ENCODE results near the gene KHDC4. TPM values are rescaled to one million over a fixed set of nuclear protein-coding genes. Genes with fewer than 3 reads are reported as not detected.

Gene KHDC4
- total and polyA plus RNA-seq, 9 of the 15 experiments (the other 6 are each of a cell fraction or from before 2014, with no cell fraction given): 12.1 to 185 (median 65.6) TPM

DNA sequence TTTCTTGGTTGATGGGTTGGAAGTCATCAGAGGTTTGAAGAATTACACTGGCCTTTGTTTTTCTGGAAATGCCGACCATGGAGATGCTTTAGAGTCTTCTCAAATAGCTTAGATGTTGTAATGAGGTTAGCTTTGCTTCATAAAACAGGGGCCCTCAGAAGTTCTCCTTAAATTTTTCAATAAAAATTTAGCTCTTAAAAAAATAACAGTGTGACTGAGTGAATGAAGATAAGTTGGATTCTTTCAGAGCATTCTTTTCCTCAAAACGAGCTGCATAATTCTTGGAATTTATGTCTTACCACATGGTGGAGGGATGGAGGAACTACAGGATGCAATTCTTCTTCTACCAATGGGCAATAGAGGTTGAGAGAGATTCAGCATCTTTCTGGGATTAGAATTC, 51.4 kb downstream of the KHDC4 start (continued):
- TF ChIP-seq ZZZ3 (IDR thresholded peaks at IDR 0.05) (no peak), DDX20 (tag; IDR thresholded peaks at IDR 0.05; ENCODE audit: low read depth) (no peak)
- TF ChIP-seq, protein P1, sequence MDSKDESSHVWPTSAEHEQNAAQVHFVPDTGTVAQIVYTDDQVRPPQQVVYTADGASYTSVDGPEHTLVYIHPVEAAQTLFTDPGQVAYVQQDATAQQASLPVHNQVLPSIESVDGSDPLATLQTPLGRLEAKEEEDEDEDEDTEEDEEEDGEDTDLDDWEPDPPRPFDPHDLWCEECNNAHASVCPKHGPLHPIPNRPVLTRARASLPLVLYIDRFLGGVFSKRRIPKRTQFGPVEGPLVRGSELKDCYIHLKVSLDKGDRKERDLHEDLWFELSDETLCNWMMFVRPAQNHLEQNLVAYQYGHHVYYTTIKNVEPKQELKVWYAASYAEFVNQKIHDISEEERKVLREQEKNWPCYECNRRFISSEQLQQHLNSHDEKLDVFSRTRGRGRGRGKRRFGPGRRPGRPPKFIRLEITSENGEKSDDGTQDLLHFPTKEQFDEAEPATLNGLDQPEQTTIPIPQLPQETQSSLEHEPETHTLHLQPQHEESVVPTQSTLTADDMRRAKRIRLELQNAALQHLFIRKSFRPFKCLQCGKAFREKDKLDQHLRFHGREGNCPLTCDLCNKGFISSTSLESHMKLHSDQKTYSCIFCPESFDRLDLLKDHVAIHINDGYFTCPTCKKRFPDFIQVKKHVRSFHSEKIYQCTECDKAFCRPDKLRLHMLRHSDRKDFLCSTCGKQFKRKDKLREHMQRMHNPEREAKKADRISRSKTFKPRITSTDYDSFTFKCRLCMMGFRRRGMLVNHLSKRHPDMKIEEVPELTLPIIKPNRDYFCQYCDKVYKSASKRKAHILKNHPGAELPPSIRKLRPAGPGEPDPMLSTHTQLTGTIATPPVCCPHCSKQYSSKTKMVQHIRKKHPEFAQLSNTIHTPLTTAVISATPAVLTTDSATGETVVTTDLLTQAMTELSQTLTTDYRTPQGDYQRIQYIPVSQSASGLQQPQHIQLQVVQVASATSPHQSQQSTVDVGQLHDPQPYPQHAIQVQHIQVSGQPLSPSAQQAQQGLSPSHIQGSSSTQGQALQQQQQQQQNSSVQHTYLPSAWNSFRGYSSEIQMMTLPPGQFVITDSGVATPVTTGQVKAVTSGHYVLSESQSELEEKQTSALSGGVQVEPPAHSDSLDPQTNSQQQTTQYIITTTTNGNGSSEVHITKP (IDR thresholded peaks at IDR 0.05; ENCODE audit: partially characterized antibody): no peak

DNA sequence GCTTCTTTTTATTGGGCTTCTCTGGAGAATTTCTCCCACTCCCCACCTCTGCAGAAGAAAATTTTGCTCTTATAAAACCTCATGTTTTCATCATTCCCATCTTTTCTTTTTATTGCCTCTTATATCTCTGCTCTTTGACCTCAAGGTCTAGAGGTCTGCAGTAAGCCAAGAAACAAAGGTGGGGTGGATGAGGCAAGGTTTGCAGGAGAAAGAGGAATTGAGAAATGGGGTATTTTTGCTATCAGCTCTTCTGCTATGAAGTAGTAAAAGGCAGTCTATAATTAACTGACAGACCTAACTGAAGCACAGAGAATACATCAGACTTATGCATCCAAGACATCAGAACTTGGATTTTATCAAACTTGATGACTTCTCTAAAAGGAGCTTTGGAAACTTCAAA, 52.0 kb downstream of the KHDC4 start:
- intact Hi-C loops (cut with micrococcal nuclease) (no loop called here), in situ Hi-C loops (cut with MboI) (no loop called here)
- Histone ChIP-seq H3K9ac (ENCODE audit: insufficient read depth in 1 of 2, low read depth in 2 of 2, low read length in 2 of 2) (no peak overlapping the region), H3K27ac (ENCODE audit: extremely low read depth, low read depth, low read length) (no peak overlapping the region), H3K36me3 (ENCODE audit: control insufficient read depth, insufficient read depth, low read length) (no peaks in the 10 kb centered on the region), H3K4me3 (no peak overlapping the region), H3K27me3 (ENCODE audit: control insufficient read depth in 2 of 2, insufficient read depth in 2 of 2, low read length in 2 of 2) (no peaks in the 10 kb centered on the region; a peak in 1 of 5 replicates), H3K79me2 (ENCODE audit: control insufficient read depth, insufficient read depth, low read length) (no peaks in the 10 kb centered on the region), H3K9me1 (ENCODE audit: control insufficient read depth, insufficient read depth, low read length) (no peaks in the 10 kb centered on the region), H3K4me1 (replicated peaks in 1 of 2; ENCODE audit: control insufficient read depth in 2 of 2, insufficient read depth in 2 of 2, low read length in 2 of 2) (peaks cover 8 to 23% of the 10 kb centered on the region in 2 experiments; a peak in 4 of 5 replicates), H4K20me1 (replicated peaks; ENCODE audit: control insufficient read depth, insufficient read depth, low read length) (no peaks in the 10 kb centered on the region), H3K9me3 (replicated peaks; ENCODE audit: control insufficient read depth, insufficient read depth, low read depth, low read length) (no peaks in the 10 kb centered on the region), H3K4me2 (ENCODE audit: insufficient read depth, low read length) (no peak overlapping the region), H2AFZ (ENCODE audit: low read depth, low read length) (no peak overlapping the region)
- CTCF ChIA-PET (ENCODE audit: low intra/inter-chr PET ratio): no interaction called here
- POLR2A ChIA-PET: interaction anchor here (0.6 to 2.6 kb wide), 12 partner anchors 8 to 48 kb away, joined by 3 to 14 read pairs (median 4); no protein-coding TSS in a partner anchor
- BruUV-seq (replicated peaks): no TSS peak
- ATAC-seq: no peak
- no peak for FAIRE-seq
- no peak for DNase-seq (ENCODE audit: extremely low read depth in 1 of 4, low spot score in 3 of 4)
- TF ChIP-seq ETV1 (tag; conservative IDR thresholded peaks at IDR 0.05; ENCODE audit: low read depth) (no peak), ZNF384 (IDR thresholded peaks at IDR 0.05; ENCODE audit: low read depth, low read length) (no peak), ZNF589 (CRISPR knock-in tag; IDR thresholded peaks at IDR 0.05; ENCODE audit: low read depth) (no peak), KAT7 (CRISPR knock-in tag; IDR thresholded peaks at IDR 0.05; ENCODE audit: borderline replicate concordance) (no peak), FOS (IDR thresholded peaks at IDR 0.05; ENCODE audit: extremely low read depth, insufficient read length) (no peak), MTA3 (IDR thresholded peaks at IDR 0.05; ENCODE audit: borderline replicate concordance) (no peak), ZNF408 (CRISPR knock-in tag; IDR thresholded peaks at IDR 0.05; ENCODE audit: low read depth) (no peak)

All from K562 (cell line).